WTC11 (cell line): ENCODE results near the gene SLC9A9. TPM values are rescaled to one million over a fixed set of nuclear protein-coding genes. Genes with fewer than 3 reads are reported as not detected.

Source experiments
- ATAC-seq: fragments of 200-7000 bp; cut with Tn5 transposase; 2 replicates; pipeline ENCODE4 v1.10.0; 2021; ENCODE audit warnings: mild to moderate bottlenecking, moderate library complexity
- CTCF ChIA-PET: fragments of 300-600 bp; sonication (Branson Sonifier 250); formaldehyde crosslinking; loops from one replicate; lab custom pipeline; 2021; ENCODE audit warnings: antibody characterized with exemption; lab: Charles Lee
- POLR2A ChIA-PET: fragments of 350-600 bp; sonication (Branson Sonifier 250); formaldehyde crosslinking; loops from one replicate; lab custom pipeline; 2021; ENCODE audit warnings: antibody characterized with exemption; lab: Charles Lee
- DNase-seq: peaks from one replicate; pipeline ENCODE4 v3.0.0; 2021; ENCODE audit warnings: low spot score
- H3K27ac Mint-ChIP-seq: 2 replicates; pipeline ENCODE4 v1.8.0; 2021; ENCODE audit warnings: mixed read lengths
- H3K27me3 Mint-ChIP-seq: 2 replicates; pipeline ENCODE4 v1.8.0; 2021; ENCODE audit warnings: low read depth, mild to moderate bottlenecking, moderate library complexity, mixed read lengths
- H3K36me3 Mint-ChIP-seq: 2 replicates; pipeline ENCODE4 v1.8.0; 2021; ENCODE audit warnings: mixed read lengths
- H3K4me1 Mint-ChIP-seq: 2 replicates; pipeline ENCODE4 v1.8.0; 2022; ENCODE audit warnings: mixed read lengths
- H3K4me3 Mint-ChIP-seq: 2 replicates; pipeline ENCODE4 v1.8.0; 2021; ENCODE audit warnings: mild to moderate bottlenecking, moderate library complexity, mixed read lengths
- H3K9me3 Mint-ChIP-seq: 2 replicates; pipeline ENCODE4 v1.8.0; 2021; ENCODE audit warnings: mixed read lengths
- ATF1 ChIP-seq: sonication (generic); formaldehyde crosslinking; IDR thresholded peaks from 2 replicates; pipeline ENCODE4 v1.8.1; 2023; ENCODE audit warnings: mild to moderate bottlenecking, moderate library complexity, missing genetic modification reagents
- ATF3 ChIP-seq: sonication (generic); formaldehyde crosslinking; conservative IDR thresholded peaks from 2 replicates; pipeline ENCODE4 v1.8.1; 2022; ENCODE audit warnings: mild to moderate bottlenecking, missing genetic modification reagents
- EMX1 ChIP-seq: fragments of 250-450 bp; sonication (Bioruptor Pico); IDR thresholded peaks from 2 replicates; pipeline ENCODE4 v1.8.0; 2021; ENCODE audit warnings: mild to moderate bottlenecking
- FOXJ3 ChIP-seq: sonication (generic); formaldehyde crosslinking; IDR thresholded peaks from 2 replicates; pipeline ENCODE4 v1.9.0; 2021; ENCODE audit warnings: missing genetic modification reagents, mild to moderate bottlenecking, borderline replicate concordance
- FOXK1 ChIP-seq: sonication (generic); formaldehyde crosslinking; IDR thresholded peaks from 2 replicates; pipeline ENCODE4 v1.8.0; 2022; ENCODE audit warnings: mild to moderate bottlenecking, moderate library complexity, missing genetic modification reagents
- FOXP4 ChIP-seq: sonication (generic); formaldehyde crosslinking; IDR thresholded peaks from 2 replicates; pipeline ENCODE4 v1.8.0; 2022; ENCODE audit warnings: mild to moderate bottlenecking, missing genetic modification reagents
- HMGXB4 ChIP-seq: sonication (generic); formaldehyde crosslinking; IDR thresholded peaks from 2 replicates; pipeline ENCODE4 v1.8.1; 2023; ENCODE audit warnings: mild to moderate bottlenecking, moderate library complexity, missing genetic modification reagents
- JUN ChIP-seq: sonication (generic); formaldehyde crosslinking; IDR thresholded peaks from 2 replicates; pipeline ENCODE4 v1.8.0; 2023; ENCODE audit warnings: mild to moderate bottlenecking, missing genetic modification reagents
- MYBL2 ChIP-seq: sonication (generic); formaldehyde crosslinking; IDR thresholded peaks from 2 replicates; pipeline ENCODE4 v1.8.1; 2023; ENCODE audit warnings: mild to moderate bottlenecking, moderate library complexity, missing genetic modification reagents
- PRRX2 ChIP-seq: fragments of 250-450 bp; sonication (Bioruptor Pico); IDR thresholded peaks from 2 replicates; pipeline ENCODE4 v1.8.0; 2021; ENCODE audit warnings: mild to moderate bottlenecking
- SP1 ChIP-seq: sonication (generic); formaldehyde crosslinking; conservative IDR thresholded peaks from 2 replicates; pipeline ENCODE4 v1.8.1; 2022; ENCODE audit warnings: missing genetic modification reagents
- TEAD4 ChIP-seq: sonication (generic); formaldehyde crosslinking; IDR thresholded peaks from 2 replicates; pipeline ENCODE4 v1.8.0; 2022; ENCODE audit warnings: mild to moderate bottlenecking, missing genetic modification reagents
- USF1 ChIP-seq: sonication (generic); formaldehyde crosslinking; IDR thresholded peaks from 2 replicates; pipeline ENCODE4 v1.8.0; 2022; ENCODE audit warnings: mild to moderate bottlenecking, missing genetic modification reagents
- ZNF317 ChIP-seq: sonication (generic); formaldehyde crosslinking; IDR thresholded peaks from 2 replicates; pipeline ENCODE4 v1.8.1; 2023; ENCODE audit warnings: low read depth, mild to moderate bottlenecking, moderate library complexity, missing genetic modification reagents, borderline replicate concordance
- ZNF425 ChIP-seq: fragments of 250-450 bp; sonication (Bioruptor Pico); conservative IDR thresholded peaks from 2 replicates; pipeline ENCODE4 v1.9.0; 2021; ENCODE audit warnings: mild to moderate bottlenecking
- total RNA-seq: library from RNA; stranded (reverse); gene quantifications from 3 replicates; pipeline ENCODE4 v1.2.3, GENCODE V29; 2021
- TF ChIP-seq, protein P1 (sequence below): sonication (generic); formaldehyde crosslinking; IDR thresholded peaks from 2 replicates; pipeline ENCODE4 v1.8.1; 2023; ENCODE audit warnings: mild to moderate bottlenecking, missing genetic modification reagents, borderline replicate concordance
- TF ChIP-seq, protein P2 (sequence below): sonication (generic); formaldehyde crosslinking; IDR thresholded peaks from 2 replicates; pipeline ENCODE4 v1.8.0; 2023; ENCODE audit warnings: missing genetic modification reagents
- TF ChIP-seq, protein P3 (sequence below): sonication (generic); formaldehyde crosslinking; IDR thresholded peaks from 2 replicates; pipeline ENCODE4 v1.8.0; 2022; ENCODE audit warnings: mild to moderate bottlenecking, missing genetic modification reagents

SLC9A9 gene
- total RNA-seq, 1 experiment from 2014 or later = 1.2 TPM

DNA sequence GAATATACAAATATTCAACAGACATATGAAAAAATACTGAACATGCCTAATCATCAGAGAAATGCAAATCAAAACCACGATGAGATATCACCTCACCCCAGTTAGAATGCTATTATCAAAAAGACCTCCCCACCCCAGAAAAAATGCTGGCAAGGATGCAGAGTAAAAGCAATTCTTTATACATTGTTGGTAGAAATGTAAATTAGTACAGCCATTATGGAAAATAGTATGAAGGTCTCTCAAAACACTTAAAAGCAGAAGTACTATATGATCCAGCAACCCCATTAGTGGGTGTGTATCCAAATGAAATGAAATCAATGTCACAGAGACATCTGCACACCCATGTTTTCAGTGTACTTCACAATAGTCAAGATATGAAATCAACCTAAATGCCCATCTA is 420.0 kb downstream of the SLC9A9 start (continued):
- TF ChIP-seq FOXP4 (CRISPR knock-in tag) (no peak), EMX1 (CRISPR knock-in tag) (no peak), ATF1 (CRISPR knock-in tag) (no peak), FOXK1 (no peak)
- TF ChIP-seq, protein P1, sequence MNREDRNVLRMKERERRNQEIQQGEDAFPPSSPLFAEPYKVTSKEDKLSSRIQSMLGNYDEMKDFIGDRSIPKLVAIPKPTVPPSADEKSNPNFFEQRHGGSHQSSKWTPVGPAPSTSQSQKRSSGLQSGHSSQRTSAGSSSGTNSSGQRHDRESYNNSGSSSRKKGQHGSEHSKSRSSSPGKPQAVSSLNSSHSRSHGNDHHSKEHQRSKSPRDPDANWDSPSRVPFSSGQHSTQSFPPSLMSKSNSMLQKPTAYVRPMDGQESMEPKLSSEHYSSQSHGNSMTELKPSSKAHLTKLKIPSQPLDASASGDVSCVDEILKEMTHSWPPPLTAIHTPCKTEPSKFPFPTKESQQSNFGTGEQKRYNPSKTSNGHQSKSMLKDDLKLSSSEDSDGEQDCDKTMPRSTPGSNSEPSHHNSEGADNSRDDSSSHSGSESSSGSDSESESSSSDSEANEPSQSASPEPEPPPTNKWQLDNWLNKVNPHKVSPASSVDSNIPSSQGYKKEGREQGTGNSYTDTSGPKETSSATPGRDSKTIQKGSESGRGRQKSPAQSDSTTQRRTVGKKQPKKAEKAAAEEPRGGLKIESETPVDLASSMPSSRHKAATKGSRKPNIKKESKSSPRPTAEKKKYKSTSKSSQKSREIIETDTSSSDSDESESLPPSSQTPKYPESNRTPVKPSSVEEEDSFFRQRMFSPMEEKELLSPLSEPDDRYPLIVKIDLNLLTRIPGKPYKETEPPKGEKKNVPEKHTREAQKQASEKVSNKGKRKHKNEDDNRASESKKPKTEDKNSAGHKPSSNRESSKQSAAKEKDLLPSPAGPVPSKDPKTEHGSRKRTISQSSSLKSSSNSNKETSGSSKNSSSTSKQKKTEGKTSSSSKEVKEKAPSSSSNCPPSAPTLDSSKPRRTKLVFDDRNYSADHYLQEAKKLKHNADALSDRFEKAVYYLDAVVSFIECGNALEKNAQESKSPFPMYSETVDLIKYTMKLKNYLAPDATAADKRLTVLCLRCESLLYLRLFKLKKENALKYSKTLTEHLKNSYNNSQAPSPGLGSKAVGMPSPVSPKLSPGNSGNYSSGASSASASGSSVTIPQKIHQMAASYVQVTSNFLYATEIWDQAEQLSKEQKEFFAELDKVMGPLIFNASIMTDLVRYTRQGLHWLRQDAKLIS (CRISPR knock-in tag) = no peak
- TF ChIP-seq, all 79 proteins: peak for 0

- Mint-ChIP-seq H3K4me3 (no peak overlapping the region), H3K4me1 (peaks cover 26% of the 10 kb centered on the region), H3K36me3 (no peaks in the 10 kb centered on the region), H3K27ac (no peak overlapping the region), H3K27me3 (peaks cover 7% of the 10 kb centered on the region), H3K9me3 (no peaks in the 10 kb centered on the region)
- TF ChIP-seq, protein P2, sequence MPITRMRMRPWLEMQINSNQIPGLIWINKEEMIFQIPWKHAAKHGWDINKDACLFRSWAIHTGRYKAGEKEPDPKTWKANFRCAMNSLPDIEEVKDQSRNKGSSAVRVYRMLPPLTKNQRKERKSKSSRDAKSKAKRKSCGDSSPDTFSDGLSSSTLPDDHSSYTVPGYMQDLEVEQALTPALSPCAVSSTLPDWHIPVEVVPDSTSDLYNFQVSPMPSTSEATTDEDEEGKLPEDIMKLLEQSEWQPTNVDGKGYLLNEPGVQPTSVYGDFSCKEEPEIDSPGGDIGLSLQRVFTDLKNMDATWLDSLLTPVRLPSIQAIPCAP (CRISPR knock-in tag) = no peak
- CTCF ChIA-PET = no interaction called here
- POLR2A ChIA-PET = no interaction called here
- no peak for DNase-seq
- ATAC-seq = no peak
Measured at GRCh38 chr3:143427631-143428030, 420.6 kb downstream of the SLC9A9 start.

GRCh38 chr3:143424874-143425273 is 423.4 kb downstream of the SLC9A9 start:
- Mint-ChIP-seq H3K9me3 (no peaks in the 10 kb centered on the region), H3K4me3 (no peak overlapping the region), H3K27me3 (peaks cover 7% of the 10 kb centered on the region), H3K36me3 (no peaks in the 10 kb centered on the region), H3K27ac (no peak overlapping the region), H3K4me1 (peaks cover 12% of the 10 kb centered on the region)
- ChIA-PET CTCF (interaction anchor here (0.6 to 1.3 kb wide), 2 partner anchors 9 to 218 kb away, joined by 3 read pairs; no protein-coding TSS in a partner anchor), POLR2A (no interaction called here)
- DNase-seq = no peak
- ATAC-seq = no peak
- TF ChIP-seq TEAD4 (CRISPR knock-in tag) = no peak
- TF ChIP-seq ZNF317 (CRISPR knock-in tag) = peak; percentile 87

- H3K27me3 Mint-ChIP-seq = no peaks in the 10 kb centered on the region
- 0 out of 2 replicates have a peak, but pooled peaks cover 4% of the 10 kb centered on the region for H3K4me1 Mint-ChIP-seq
- no peaks in the 10 kb centered on the region for H3K36me3 Mint-ChIP-seq
- CTCF ChIA-PET = no interaction called here
- H3K9me3 Mint-ChIP-seq = no peaks in the 10 kb centered on the region
- no peak for DNase-seq
- H3K4me3 Mint-ChIP-seq = no peak overlapping the region
- POLR2A ChIA-PET = no interaction called here
- no peak overlapping the region for H3K27ac Mint-ChIP-seq
- ATAC-seq = no peak
- TF ChIP-seq ATF3 (no peak), PRRX2 (CRISPR knock-in tag) (no peak), SP1 (CRISPR knock-in tag) (no peak), USF1 (no peak), FOXJ3 (CRISPR knock-in tag) (no peak), JUN (CRISPR knock-in tag) (no peak), ZNF425 (CRISPR knock-in tag) (no peak), MYBL2 (no peak), HMGXB4 (CRISPR knock-in tag) (no peak)
- TF ChIP-seq, protein P3, sequence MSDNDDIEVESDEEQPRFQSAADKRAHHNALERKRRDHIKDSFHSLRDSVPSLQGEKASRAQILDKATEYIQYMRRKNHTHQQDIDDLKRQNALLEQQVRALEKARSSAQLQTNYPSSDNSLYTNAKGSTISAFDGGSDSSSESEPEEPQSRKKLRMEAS (CRISPR knock-in tag) = no peak
Measured at GRCh38 chr3:143421556-143421955, 426.7 kb downstream of the SLC9A9 start.
